Measurements from ENCODE around the gene ZBED1.
"Not testable (repeated sequence)": the region's sequence is repeated elsewhere in the genome, so short reads cannot be mapped to it uniquely, and the experiment has no call there.

The ZBED1 gene

GRCh38 chrX:2457289-2458133, 43.3 kb downstream of the ZBED1 start:
- Histone ChIP-seq H3K4me1 (ENCODE audit: insufficient read depth, low read length, severe bottlenecking) (peaks cover 9% of the 10 kb centered on the region), H4K20me1 (ENCODE audit: insufficient read depth, low read length) (no peaks in the 10 kb centered on the region), H3K36me3 (ENCODE audit: insufficient read depth, low read length) (peaks cover 12% of the 10 kb centered on the region), H3K9me2 (ENCODE audit: low read depth, low read length) (no peaks in the 10 kb centered on the region), H3K4me3 (ENCODE audit: low read depth, low read length, poor library complexity, severe bottlenecking) (no peak overlapping the region), H3F3A (ENCODE audit: insufficient read depth, low read length) (no peaks in the 10 kb centered on the region), H3K9ac (ENCODE audit: low read length) (no peak overlapping the region), H3K79me2 (ENCODE audit: insufficient read depth, low read length) (peaks cover 30% of the 10 kb centered on the region), H3K4me2 (ENCODE audit: low read length) (no peak overlapping the region), H3K27ac (ENCODE audit: low read depth, low read length, poor library complexity, severe bottlenecking) (no peak overlapping the region), H3K9me3 (ENCODE audit: low read length) (no peaks in the 10 kb centered on the region), H2AFZ (ENCODE audit: low read length) (no peak overlapping the region), H3K27me3 (ENCODE audit: insufficient read depth, low read length) (no peaks in the 10 kb centered on the region)
- TF ChIP-seq CTCF (IDR thresholded peaks at IDR 0.05; ENCODE audit: low read length): no peak
- TF ChIP-seq EZH2 (IDR thresholded peaks at IDR 0.05; ENCODE audit: borderline replicate concordance, low read length): no peak

GRCh38 chrX:2456091-2456490, 44.7 kb downstream of the ZBED1 start:
- Histone ChIP-seq H3K36me3 (ENCODE audit: insufficient read depth, low read length) (peaks cover 16% of the 10 kb centered on the region), H3K79me2 (ENCODE audit: insufficient read depth, low read length) (peaks cover 22% of the 10 kb centered on the region)
- not testable (repeated sequence) for H3K27me3 ChIP-seq (ENCODE audit: insufficient read depth, low read length); H3K9me2 ChIP-seq (ENCODE audit: low read depth, low read length); H3K9ac ChIP-seq (ENCODE audit: low read length); H3K4me2 ChIP-seq (ENCODE audit: low read length); H4K20me1 ChIP-seq (ENCODE audit: insufficient read depth, low read length); H2AFZ ChIP-seq (ENCODE audit: low read length); H3K9me3 ChIP-seq (ENCODE audit: low read length); H3F3A ChIP-seq (ENCODE audit: insufficient read depth, low read length); H3K27ac ChIP-seq (ENCODE audit: low read depth, low read length, poor library complexity, severe bottlenecking); H3K4me3 ChIP-seq (ENCODE audit: low read depth, low read length, poor library complexity, severe bottlenecking); H3K4me1 ChIP-seq (ENCODE audit: insufficient read depth, low read length, severe bottlenecking)

GRCh38 chrX:2454620-2455019, 46.2 kb downstream of the ZBED1 start:
- H3K9me2 ChIP-seq (ENCODE audit: low read depth, low read length); H4K20me1 ChIP-seq (ENCODE audit: insufficient read depth, low read length); H3K9me3 ChIP-seq (ENCODE audit: low read length); H2AFZ ChIP-seq (ENCODE audit: low read length); H3K4me1 ChIP-seq (ENCODE audit: insufficient read depth, low read length, severe bottlenecking); H3K27ac ChIP-seq (ENCODE audit: low read depth, low read length, poor library complexity, severe bottlenecking); H3K9ac ChIP-seq (ENCODE audit: low read length); H3K4me3 ChIP-seq (ENCODE audit: low read depth, low read length, poor library complexity, severe bottlenecking); H3K27me3 ChIP-seq (ENCODE audit: insufficient read depth, low read length); H3K4me2 ChIP-seq (ENCODE audit: low read length); H3F3A ChIP-seq (ENCODE audit: insufficient read depth, low read length): not testable (repeated sequence)
- Histone ChIP-seq H3K36me3 (ENCODE audit: insufficient read depth, low read length) (peaks cover 16% of the 10 kb centered on the region), H3K79me2 (ENCODE audit: insufficient read depth, low read length) (peaks cover 20% of the 10 kb centered on the region)

GRCh38 chrX:2452799-2453198, 48.0 kb downstream of the ZBED1 start:
- no peak overlapping the region for H2AFZ ChIP-seq (ENCODE audit: low read length)
- H3K4me3 ChIP-seq (ENCODE audit: low read depth, low read length, poor library complexity, severe bottlenecking): no peak overlapping the region
- peaks cover 11% of the 10 kb centered on the region for H3K4me1 ChIP-seq (ENCODE audit: insufficient read depth, low read length, severe bottlenecking)
- H3K9ac ChIP-seq (ENCODE audit: low read length): no peak overlapping the region
- H3K4me2 ChIP-seq (ENCODE audit: low read length): no peak overlapping the region
- no peaks in the 10 kb centered on the region for H3K9me3 ChIP-seq (ENCODE audit: low read length)
- no peak for TF ChIP-seq EZH2 (IDR thresholded peaks at IDR 0.05; ENCODE audit: borderline replicate concordance, low read length)
- no peaks in the 10 kb centered on the region for H3F3A ChIP-seq (ENCODE audit: insufficient read depth, low read length)
- peaks cover 8% of the 10 kb centered on the region; the same call in 1 of the 2 replicates for H3K79me2 ChIP-seq (ENCODE audit: insufficient read depth, low read length)
- no peaks in the 10 kb centered on the region for H4K20me1 ChIP-seq (ENCODE audit: insufficient read depth, low read length)
- H3K27ac ChIP-seq (ENCODE audit: low read depth, low read length, poor library complexity, severe bottlenecking): no peak overlapping the region
- H3K27me3 ChIP-seq (ENCODE audit: insufficient read depth, low read length): no peaks in the 10 kb centered on the region
- no peaks in the 10 kb centered on the region for H3K9me2 ChIP-seq (ENCODE audit: low read depth, low read length)
- peaks cover 10% of the 10 kb centered on the region for H3K36me3 ChIP-seq (ENCODE audit: insufficient read depth, low read length)

Measured in OCI-LY1 (cell line).